ENCODE data around the gene HPS4. TPM values are rescaled to one million over a fixed set of nuclear protein-coding genes. Genes with fewer than 3 reads are reported as not detected.
"Not testable (repeated sequence)": the region's sequence is repeated elsewhere in the genome, so short reads cannot be mapped to it uniquely, and the experiment has no call there.

HPS4 gene
- total RNA-seq, 2 experiments from 2014 or later: 32.0 to 35.3 TPM

DNA sequence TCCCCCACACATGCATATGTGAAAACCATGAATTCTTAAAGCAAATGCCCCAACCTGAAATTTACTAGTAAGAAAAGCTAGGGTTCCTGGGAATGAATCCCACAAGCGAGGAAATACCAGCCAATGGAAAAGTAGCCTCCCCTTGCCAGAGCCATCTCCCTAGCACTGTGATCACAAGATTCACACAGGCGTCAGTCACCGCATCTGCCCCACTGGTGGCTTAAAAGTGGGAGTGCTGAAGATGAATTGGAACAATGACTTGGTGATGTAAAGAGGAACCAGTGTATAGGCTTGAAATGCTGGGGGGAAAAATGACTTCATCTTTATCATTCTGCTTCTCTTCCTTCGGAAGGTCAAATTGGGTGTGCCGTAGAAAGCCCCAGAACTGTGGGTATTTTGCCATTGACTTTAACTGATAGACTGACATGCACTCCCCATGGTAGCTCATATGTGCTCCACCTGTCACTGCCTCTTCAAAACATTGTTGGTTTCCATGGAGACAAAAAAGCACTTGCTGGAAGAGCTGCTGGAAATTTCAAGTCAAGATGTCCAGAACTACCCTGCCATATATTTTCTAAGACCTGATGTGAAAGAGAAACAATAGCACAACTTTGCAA lies 73.8 kb downstream of the HPS4 start:
- CTCF ChIA-PET: interaction anchor here (0.9 kb wide), 2 partner anchors 30 to 59 kb away, joined by 3 read pairs; no protein-coding TSS in a partner anchor
- POLR2A ChIA-PET: no interaction called here

DNA sequence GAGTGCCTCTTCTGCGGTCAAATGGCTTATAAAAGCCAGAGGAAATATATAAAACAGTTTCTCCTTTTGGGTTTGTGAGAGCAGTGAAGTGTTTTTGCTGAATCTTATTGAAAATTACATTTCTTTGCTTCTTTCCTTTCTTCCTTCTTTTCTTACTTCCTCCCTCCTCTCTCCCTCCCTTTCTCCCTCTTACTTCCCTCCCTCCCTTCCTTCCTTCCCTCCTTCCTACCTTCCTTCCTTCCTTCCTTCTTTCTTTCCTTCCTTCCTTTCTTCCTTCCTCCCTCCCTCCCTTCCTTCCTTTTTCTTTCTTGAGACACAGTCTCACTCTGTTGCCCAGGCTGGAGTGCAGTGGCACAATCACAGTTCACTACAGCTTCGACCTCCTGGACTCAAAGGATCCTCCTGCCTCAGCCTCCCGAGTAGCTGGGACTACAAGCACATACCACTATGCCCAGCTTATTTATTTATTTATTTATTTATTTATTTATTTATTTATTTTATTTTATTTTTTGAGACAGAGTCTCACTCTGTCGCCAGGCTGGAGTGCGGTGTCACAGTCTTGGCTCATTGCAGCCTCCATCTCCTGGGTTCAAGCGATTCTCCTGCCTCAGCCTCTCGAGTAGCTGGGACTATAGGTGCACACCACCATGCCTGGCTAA lies 74.9 kb downstream of the HPS4 start:
- CTCF ChIA-PET: interaction anchor here (0.6 kb wide), 1 partner anchor 484 kb away, joined by 3 read pairs; no protein-coding TSS in a partner anchor
- Mint-ChIP-seq H3K27me3 (peaks cover 13% of the 10 kb centered on the region), H3K4me1 (peaks cover 10% of the 10 kb centered on the region)
- H3K4me3 Mint-ChIP-seq; DNase-seq; POLR2A ChIA-PET; H3K27ac Mint-ChIP-seq; H3K36me3 Mint-ChIP-seq (ENCODE audit: low read depth); H3K9me3 Mint-ChIP-seq: not testable (repeated sequence)

More for the DNA sequence above, 73.8 kb downstream of the HPS4 start:
- Mint-ChIP-seq H3K4me1 (peaks cover under 1% of the 10 kb centered on the region), H3K4me3 (no peak overlapping the region), H3K36me3 (ENCODE audit: low read depth) (no peaks in the 10 kb centered on the region), H3K27me3 (peaks cover 9% of the 10 kb centered on the region), H3K27ac (no peak overlapping the region), H3K9me3 (no peaks in the 10 kb centered on the region)
- no peak for DNase-seq

- Mint-ChIP-seq H3K27me3 (peaks cover 10% of the 10 kb centered on the region), H3K36me3 (ENCODE audit: low read depth) (no peaks in the 10 kb centered on the region), H3K9me3 (no peaks in the 10 kb centered on the region), H3K4me1 (peaks cover 11% of the 10 kb centered on the region), H3K4me3 (no peak overlapping the region), H3K27ac (no peak overlapping the region)
- DNase-seq: no peak
- CTCF ChIA-PET: interaction anchor here (0.6 to 0.8 kb wide), 2 partner anchors 245 to 259 kb away, joined by 3 read pairs; no protein-coding TSS in a partner anchor
- POLR2A ChIA-PET: no interaction called here
Observed at GRCh38 chr22:26406118-26406517, 77.5 kb downstream of the HPS4 start.

DNA sequence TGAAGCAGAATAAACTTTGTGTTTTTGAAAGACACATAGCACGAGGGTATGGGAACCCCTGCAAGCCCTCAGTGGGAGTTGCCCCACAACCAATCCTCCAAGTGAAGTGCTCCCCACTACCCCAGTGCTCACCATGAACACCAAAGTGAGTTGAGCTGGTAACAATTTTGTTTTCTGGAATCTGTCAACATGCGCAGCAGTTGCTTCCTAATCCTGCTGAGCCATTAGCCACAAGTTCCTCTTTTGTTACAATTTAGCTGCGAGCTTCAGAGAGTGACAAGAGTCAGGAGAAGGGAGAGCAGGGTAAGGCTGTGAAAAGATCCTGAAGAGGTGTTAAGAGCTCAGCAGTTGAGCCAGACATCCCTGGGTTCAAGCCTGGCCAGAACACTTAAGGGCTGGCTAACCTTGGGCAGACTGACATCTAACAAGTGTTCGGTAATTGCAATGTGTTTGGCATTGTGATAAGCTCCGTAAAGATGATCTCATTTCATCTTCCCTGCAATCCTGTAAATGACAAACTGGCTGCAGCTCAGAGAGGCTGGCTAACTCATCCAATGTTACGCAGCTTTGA lies 78.6 kb downstream of the HPS4 start:
- H3K36me3 Mint-ChIP-seq (ENCODE audit: low read depth): no peaks in the 10 kb centered on the region
- peaks cover 11% of the 10 kb centered on the region for H3K4me1 Mint-ChIP-seq
- peaks cover 10% of the 10 kb centered on the region for H3K27me3 Mint-ChIP-seq
- POLR2A ChIA-PET: no interaction called here
- CTCF ChIA-PET: interaction anchor here (0.6 to 0.8 kb wide), 2 partner anchors 12 to 20 kb away, joined by 3 read pairs; no protein-coding TSS in a partner anchor
- H3K4me3 Mint-ChIP-seq: no peak overlapping the region
- no peak for DNase-seq
- H3K9me3 Mint-ChIP-seq: no peaks in the 10 kb centered on the region
- no peak overlapping the region for H3K27ac Mint-ChIP-seq

DNA sequence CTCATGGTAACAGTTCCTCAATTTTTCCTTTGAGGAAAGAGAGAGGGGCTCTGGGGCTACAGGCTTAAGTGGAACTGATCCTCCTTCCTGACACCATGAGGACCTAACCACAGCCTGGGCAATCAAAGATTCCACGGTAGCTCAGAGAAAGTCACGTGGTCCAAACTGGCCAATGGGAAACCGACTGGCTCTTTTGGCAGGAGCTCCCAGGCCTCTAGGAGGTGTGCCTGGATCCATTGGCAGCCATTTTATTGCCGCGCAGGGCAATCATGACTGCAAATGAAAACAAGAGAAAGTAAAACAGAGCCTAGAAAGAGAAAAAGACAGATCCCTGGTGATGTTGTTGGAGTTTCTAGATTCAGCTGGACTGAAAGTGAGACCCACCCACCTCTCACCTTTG lies 81.9 kb downstream of the HPS4 start:
- DNase-seq: no peak
- POLR2A ChIA-PET: no interaction called here
- Mint-ChIP-seq H3K27me3 (peaks cover 3% of the 10 kb centered on the region), H3K4me1 (peaks cover 11% of the 10 kb centered on the region), H3K4me3 (no peak overlapping the region), H3K27ac (no peak overlapping the region), H3K36me3 (ENCODE audit: low read depth) (no peaks in the 10 kb centered on the region), H3K9me3 (no peaks in the 10 kb centered on the region)
- CTCF ChIA-PET: interaction anchor here (0.5 to 1.3 kb wide), 2 partner anchors 60 to 1478 kb away, joined by 3 to 5 read pairs; no protein-coding TSS in a partner anchor

Other genes starting within 250 kb of the HPS4 start
- 1 to 10 TPM; 8.5 to 8.8 TPM for gene ASPHD2, start 54.5 kb downstream of the HPS4 start, total RNA-seq
- gene SRRD, start 94 bp upstream of the HPS4 start, total RNA-seq: 10 to 100 TPM; 17.9 to 19.1 TPM
- gene TFIP11, start 28.7 kb upstream of the HPS4 start, total RNA-seq: 10 to 100 TPM; 52.5 to 58.5 TPM
- 10 to 100 TPM; 25.9 to 26.3 TPM for gene TPST2, start 106.3 kb upstream of the HPS4 start, total RNA-seq
- not detected for gene CRYBB1, start 134.2 kb upstream of the HPS4 start, total RNA-seq
- not detected for gene CRYBA4, start 138.2 kb upstream of the HPS4 start, total RNA-seq
- gene MIAT, start 173.8 kb upstream of the HPS4 start, total RNA-seq: 10 to 100 TPM; 37.8 to 44.4 TPM